NCI-H2196 treated with DMSO at 0.1 percent for 48 hours (cell line): ENCODE data around the gene MARK3.
A peak's percentile ranks its signal among the peaks of the same experiment; 100 is the strongest.
"Not testable (repeated sequence)": the region's sequence is repeated elsewhere in the genome, so short reads cannot be mapped to it uniquely, and the experiment has no call there.

ENCODE experiments used
- DNase-seq: peaks from one replicate; lab custom pipeline; 2025; ENCODE audit not compliant: unreplicated experiment; lab: John Stamatoyannopoulos, UW

Gene MARK3

DNA sequence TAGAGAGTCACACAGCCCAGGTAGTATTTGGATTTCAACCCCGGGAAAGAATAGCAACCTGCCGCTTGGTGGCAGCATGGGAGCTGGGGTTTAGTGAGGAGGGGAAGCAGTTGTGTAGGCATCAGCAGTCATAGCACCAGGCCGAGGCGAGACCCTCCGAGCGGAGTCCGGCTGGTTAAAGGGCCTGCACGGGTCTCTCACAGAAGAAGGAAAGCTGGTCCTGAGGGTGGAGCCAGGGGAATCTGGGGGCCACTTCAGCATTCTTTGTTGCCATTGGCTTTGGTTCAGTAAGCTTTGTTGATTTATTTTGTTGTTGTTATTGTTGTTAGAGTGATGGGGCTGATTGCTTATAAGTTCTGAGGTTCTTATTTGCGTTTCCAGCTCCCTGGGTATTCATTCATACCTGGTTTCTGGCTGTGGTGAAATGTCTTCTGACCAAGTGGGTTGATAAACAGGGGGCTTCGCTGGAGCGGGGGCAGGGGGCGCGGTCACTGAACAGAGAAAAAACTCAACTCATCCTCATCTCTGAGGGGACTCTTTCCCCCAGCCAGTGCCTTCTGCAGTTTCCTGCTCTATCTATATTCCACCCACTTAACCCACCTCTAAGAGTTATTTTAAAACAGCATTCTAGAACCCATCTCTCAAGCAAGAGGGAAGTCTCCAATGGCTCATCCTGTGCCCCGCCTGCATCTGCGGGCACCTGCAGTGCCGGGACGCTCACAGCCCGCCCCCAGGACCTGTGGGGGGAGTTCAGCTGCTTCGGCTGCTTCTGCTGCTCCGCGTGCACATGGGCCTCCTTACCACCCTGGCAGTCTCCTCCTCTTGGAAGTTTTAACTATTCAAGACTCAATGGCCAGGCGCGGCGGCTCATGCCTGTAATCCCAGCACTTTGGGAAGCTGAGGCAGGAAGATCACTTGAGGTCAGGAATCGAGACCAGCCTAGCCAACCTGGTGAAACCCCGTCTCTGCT is 125.8 kb downstream of the MARK3 start:
- no peak for DNase-seq

DNA sequence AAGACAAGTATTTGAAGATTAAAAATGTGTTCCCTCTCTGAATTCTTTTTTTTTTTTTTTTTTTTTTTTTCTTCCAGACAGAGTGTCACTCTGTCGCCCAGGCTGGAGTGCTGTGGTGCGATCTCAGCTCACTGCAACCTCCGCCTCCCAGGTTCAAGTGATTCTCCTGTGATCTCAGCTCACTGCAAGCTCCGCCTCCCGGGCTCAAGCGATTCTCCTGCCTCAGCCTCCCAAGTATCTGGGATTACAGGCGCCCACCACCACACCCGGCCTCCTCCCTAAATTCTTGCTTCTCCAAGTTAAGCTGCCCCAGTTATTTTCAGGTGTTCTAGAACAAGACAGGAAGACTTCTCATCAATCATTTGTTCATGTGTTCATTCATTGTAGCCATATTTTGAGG is 127.0 kb downstream of the MARK3 start:
- not testable (repeated sequence) for DNase-seq

DNA sequence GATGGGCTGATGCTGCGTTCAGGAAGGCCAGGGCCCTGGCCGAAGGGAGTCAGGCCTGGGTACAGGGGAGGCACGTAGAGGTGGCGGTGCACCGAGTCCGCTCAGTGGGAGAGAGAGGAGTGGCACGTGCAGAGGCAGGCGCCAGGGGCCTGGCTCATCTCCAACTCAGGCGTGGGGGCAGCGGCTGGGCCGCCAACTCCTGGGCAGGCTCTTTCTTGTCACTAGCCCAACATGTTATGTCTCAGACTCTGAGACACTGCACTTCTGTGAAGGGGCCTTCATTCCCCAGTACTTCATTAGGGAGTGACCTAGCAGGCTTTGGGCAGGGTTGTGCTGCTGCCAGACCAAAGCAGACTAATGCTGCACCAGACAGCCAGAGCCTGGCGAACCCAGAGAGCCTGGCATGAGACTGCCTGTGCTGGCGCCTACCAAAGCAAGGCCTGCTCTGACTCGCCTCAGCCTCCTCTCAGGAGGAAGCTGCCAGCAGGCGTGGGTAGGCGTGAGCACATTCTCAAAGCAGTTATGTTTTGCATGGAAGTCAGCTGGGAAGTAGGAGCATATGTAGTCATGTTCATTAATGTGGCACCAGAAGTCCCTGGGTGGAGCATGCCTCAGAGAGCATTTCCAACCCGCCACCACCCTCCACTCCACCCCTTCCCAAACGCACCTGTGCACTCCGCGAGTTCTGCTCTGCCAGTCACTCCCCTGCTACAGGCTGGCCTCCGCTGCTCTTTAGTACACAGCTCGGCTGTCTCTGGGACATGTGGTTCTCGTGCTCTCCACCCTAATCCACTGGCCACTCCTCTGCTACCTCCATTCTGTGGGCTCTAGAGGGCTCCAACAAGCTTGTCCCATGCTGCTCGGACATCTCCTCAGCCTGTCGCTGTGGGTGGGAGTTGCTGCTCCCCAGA is 127.7 kb downstream of the MARK3 start:
- DNase-seq = peak; percentile 79

DNA sequence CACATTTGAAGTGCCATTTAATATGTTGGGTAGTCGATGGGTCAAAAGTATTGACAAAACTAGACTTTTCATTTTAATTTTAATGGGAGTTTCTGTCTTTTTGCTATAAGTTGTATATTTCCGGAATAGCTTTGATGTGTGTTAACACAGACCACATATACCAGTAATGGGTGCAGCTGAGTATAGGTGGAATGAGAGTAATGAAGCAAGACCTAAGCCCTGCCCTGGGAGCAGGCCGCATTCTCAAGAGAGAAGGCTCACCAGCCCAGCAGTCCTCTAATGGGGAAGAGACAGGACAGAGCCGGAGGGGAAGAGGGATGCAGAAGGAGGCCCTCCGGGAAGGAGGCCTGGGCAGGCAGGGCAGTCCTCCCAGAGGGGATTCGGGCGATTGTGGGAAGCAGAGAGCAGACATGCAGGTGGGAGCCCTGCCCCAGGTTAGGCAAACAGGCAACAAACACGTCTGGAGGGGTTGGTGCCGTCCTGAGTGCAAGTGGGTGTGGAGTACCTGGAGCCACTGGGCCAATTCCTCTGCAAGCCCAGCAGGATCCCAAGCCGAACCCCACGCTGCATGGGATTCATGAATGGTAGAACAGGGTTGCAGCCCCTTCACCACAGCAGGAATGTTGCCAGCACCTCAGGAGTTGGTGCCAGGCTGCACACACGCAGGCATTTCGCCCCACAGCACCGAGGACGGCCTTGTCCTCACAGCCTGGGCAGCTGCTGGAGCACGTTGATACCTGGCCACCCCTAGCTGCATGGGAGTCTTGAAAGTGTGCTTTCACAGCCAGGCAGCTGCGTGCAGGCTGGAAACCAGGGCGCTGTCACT is 129.6 kb downstream of the MARK3 start:
- no peak for DNase-seq

DNA sequence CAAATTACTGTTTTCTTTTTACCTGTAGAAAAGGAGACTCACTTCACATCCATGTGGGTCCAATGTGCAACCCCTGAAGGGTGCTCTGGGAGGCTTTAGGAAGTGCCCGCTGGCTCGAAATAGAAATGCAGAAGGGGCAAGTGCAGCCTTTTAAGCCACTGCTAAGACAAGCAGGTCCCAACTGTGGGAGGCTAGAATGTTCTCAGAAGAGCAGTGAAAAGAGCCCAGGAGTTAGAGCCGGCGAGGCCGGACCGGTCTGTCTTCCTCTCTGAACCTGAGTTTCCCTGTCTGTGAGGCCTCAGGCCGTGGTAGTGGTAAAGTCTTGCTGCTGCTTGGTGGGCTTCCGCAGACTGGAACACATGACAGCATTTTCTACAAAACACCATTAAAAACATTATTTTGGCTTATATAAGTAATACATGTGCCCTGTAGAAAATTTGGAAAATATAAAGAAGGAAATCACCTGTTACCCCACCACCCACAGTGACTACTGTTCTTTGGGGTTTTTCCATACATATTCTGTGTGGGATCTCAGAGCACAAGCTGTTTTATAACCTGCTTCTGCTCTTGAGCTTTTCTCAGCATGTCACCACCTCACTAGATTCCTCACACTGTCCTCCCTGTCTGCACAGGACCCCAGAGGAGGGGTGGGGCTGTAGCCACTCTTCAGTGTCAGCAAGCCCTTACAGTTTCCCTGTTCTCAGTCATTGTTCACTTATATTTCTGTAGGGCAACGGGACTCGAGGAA is 131.4 kb downstream of the MARK3 start:
- DNase-seq = no peak

DNA sequence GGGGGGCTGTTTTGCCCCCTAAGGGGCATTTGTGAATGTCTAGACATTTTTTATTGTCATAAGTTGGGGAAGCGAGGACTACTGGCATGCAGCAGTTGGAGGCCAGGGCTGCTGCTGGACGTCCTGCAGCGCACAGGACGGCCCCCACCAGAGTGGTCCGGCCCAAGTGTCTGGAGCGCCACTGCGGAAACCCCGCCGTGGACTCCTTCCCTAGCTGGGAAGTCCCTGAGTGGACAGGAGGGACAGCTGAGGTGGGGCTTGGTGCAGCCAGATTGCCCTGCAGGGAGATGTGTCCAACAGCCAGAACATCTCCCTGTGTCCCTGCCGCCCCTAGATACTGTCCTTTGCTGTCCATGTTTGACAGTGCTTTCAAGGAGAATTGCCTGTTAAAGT is 132.0 kb downstream of the MARK3 start:
- DNase-seq = no peak

DNA sequence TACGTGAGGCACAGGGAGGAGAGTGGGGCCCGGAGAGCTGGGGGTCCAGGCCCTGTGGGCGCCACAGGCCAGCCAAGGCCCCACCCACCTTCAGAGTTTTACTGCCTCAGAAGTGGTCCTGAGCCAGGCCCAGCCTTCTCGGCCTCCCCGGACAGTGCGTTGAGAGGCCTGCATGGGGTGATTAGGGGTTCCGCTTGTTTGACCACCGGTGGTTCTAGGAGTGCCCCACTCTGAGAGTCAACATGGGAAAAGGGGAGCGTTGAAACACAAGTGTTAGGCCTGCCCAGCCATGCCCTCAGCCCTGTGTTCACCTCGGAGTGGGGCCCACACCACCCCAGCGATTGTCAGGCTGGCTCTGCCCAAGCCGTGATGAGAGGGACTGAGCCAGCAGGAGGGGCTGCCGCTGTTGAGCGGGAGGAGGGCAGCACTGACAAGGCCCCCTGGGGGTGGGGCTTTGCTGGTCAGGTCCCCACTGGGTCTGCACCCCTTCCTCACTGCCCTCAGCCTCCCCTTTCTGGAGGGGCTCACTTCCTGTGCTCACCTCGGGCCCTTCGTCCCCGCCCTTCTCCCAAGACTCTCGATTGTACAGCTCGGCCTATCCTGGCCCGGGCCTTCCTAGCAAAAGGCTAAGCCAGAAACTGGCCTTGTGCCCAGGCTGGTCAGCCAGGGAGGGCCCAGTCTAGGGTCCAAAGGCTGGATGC is 132.7 kb downstream of the MARK3 start:
- DNase-seq = no peak

DNA sequence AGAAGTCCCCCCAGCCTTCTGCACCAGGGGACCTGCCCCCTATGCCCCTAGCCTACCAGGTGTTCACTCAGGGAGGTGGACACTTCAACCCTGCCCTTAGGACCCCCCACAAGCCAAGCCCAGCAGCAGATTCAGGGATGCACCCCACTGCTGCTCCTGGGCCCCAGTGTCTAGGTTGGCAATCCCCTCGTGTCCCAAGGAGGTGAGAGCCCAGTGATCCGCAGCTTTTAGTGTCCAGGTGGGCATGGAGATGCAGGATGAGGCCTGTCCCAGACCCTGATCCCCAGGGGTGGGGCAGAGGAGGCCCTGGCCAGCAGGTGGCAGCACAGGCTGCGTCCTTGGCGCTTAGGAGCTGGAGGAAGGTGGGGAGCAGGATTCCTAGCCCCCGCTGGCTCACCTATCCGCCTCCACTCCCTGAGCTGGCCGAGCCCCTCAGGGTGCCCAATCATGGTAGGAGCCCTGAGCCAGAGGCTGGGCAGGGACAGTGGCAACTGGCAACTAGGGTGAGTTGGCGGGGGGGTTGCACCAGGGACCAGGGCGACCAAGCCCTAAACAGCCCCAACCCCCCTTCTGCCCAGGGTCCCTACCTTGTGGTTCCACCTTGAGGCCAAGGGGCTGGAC is 133.3 kb downstream of the MARK3 start:
- DNase-seq = no peak

DNA sequence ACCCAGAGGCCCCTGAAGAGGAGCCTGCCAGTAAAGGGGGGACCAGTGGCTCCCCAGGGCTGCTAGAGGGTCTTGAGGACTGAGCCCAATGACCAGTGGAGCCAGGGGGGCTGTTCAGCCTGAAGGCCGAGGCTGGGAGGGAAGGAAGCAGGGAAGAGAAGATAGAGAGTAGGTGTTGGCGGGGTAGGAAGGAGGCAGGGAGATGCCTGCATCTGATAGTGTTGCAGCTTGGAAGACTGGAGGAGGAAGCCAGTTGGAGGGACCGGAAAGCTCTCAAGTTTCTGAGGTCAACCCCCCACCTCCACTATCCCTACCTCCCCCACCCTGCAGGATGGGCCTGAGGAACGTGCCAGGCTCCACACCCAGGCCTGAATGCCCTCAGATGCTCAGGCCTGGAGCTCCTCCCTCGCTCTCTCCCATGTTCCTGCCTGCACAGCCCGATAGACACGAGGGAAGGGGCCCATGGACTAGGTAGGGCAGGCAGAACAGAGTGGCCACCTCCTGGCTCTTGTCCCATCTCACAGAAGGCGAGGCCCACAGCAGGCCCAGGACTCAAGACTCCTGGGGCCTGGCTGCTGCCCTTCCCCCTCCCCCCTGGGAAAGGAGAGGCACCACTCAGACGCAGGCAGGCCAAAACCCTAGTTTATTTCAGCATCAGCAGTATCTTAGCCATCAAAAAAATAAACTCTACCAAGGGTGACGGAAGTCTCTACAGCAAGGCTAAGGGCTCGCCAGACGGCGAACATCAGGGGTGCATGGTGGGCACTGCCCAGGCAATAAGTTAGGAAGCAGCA is 134.0 kb downstream of the MARK3 start:
- DNase-seq = no peak

DNA sequence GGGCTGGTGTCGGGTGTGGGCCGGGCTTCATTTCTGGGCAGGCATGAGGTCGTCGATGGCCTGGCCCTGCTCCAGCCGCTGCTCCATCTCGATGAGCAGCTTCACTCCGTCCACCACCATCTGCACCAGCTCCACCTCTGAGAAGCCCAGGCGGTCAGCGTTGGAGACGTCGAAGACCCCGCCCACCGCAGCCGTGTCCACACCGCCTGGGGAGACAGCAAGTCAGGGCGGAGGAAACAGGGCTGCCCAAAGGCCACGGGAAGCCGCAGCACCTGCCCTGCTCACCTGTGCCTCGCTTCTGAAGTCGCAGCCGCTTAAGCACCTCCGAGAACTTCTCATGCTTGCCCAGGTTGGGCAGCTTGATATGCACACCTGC is 134.6 kb downstream of the MARK3 start:
- DNase-seq = no peak

DNA sequence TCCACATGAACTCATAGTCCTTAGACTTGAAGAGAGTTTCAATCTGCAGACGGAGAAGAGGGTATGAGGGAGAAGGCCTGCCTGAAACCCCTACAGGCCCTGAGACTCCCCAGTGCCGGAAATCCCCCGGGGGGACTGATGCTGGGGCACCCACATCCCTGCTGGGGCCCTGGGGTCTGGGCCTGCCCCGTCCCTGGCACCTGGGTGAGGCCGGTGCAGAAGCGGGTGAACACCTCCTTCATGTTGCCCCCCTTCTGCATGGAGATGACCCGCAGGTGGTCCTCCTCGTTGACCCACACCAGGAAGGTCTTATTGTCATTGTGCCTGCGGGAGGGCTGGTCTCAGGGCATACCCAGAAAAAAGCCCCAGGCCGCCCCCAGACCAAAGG is 135.0 kb downstream of the MARK3 start:
- no peak for DNase-seq

DNA sequence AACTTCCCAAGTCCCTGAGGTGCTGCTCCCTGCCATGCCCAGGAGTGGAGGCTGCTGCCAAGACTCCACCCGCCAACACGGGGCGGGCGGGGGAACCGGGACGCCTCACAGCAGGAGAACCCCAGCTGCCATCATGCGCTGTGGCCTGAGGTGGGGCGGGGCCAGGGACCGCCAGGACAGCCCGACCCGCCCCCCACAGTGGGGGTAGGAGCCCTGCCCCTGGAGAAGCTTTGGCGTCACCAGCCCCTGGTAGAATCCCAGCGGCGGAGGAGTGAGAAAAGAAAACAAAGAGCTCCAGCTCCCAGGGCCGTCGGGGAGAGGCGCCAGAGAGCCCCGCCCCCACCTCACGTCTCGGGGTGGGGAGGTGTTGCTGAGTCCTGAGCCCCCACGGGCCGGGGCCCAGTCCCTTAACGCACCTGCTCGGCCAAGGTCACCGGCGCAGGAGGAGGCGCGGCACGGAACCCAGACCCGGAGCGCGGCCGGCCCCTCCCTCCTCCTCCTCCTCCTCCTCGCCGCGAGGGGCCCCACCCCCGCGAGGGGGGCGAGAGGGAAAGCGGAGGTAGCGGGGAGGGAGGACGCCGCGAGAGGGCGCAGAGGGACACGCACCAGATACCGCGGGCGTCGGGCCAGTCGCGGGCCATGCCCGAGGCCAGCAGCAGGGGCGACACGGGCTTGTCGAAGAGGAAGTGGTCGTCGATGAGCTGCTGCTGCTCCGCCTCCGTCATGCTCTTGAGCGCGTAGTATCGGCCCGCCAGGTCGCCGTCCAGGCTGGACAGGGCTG is 135.6 kb downstream of the MARK3 start:
- peak; percentile 79 for DNase-seq

DNA sequence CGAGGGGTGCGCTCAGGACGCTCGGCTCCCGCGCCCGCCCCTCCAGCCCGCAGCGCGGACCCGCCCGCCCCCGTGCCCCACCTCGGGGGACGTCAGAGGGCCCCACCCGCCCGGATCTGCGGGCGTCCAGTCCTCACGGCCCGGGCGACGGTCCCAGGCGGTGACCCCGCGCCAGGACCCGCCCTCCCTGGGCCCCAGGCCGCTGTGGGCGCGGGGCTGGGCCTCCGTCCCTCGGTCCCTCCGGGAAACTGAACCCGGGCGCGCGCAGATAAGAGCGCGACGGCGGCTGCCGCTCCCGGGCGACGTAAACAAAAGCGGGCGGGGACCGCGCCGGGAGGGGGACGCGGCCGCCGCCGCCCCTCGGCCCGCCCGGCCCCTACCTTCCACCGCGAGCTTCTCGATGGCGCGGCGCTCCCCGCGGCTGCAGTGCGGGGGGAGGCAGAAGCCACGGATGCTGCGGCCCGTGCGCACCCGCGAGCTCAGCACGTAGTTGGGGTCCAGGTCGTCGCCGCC is 136.3 kb downstream of the MARK3 start:
- no peak for DNase-seq

DNA sequence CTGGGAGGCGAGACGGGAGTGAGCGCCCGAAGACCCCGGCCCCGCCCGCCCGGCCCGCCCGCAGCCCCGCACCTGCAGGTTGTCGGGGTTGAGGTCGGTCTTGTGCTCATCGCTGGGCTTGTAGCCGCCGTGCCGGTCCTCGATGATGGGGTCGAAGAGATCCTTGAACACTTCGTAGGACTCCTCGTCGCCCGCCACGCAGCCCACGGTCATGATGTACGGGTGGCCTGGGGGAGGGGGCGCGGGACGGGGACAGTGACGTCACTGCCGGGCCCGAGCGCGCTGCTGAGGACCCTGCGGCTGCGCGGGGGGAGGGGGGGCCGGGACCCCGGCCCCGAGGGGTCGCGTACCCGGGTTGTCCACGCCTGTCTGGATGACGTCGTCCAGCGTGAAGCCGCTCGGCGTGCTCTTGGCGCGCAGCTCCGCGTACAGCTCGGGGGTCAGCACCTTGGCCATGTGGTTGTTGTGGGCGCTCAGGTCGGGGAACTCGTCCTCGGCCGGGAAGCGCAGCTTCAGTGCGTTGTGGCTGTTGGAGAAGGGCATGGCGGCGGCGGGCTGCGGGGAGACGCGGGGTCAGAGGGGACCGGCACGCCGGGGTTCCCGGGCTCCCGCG is 136.8 kb downstream of the MARK3 start:
- DNase-seq = no peak

DNA sequence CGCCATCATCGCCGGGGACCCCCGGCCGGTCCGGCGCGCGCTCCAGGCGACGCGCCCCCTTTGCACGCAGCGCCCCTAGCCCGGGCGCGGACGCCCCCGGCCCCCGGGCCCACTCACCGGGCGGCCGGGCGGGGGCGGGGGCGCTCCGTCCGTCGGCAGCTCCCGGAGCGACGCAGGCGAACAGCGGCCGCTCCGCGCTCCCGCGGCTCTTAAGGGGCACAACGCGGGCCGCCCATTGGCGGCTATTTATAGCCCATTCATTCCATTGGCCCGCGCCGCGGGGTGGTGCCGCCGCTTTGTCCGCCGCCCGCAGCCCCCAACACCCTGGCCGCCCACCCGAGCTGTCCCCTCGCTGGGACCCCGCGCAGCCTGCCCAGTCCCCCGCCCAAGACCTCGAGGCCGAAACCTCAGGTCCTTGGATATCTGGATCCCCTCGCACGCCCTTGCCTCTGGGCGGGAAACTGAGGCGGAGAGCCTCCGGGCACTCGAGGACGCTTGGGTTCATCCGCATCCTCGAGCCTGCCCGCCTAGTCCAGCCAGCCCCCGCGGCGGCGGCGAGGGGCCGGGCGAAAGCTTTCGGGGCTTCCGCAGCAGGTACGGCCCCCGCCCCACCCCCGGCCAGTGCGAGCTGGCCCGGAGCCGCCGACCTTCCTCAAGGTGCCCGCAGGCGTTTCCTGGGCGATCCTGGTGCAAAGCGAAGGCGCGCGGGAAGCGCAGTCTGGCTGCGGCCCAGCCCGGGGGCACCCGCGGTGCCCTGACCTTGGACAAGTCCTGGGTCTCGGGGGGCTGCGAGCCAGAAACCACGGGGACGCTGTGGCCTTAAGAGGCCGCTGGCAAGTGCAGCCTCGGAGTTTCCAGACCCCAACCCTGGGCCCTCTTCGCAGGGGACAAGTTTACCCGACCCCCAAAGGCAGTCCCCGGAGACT is 137.7 kb downstream of the MARK3 start, which contains the start of gene CKB:
Gene CKB, minus strand, starts transcription at position 182 of the 926 bp plus-strand sequence. CDS start 337 bp downstream, outside the sequence.
- peak; percentile 20 for DNase-seq

DNA sequence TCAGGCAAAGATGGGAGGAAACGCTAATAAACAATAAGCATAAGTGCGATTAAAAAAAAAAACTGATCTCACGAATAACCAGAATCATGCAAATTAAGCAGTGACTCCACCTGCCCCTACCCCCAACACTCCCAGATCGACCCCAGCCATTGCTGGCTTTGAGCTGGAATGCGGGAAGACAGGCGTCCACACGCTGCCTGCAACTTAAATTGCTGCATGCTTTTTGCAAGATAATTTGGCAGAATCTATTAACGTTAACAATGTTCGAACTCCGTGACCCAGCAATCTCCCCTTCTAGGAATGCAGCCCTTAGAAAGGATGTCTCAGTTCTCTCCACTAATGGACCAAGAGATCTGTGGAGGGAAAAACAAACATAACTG is 138.3 kb downstream of the MARK3 start:
- no peak for DNase-seq
